Astrocyte (in vitro differentiated cells and primary cell): ENCODE data around the gene ERC1.

Source experiments
- EZH2 ChIP-seq: IDR thresholded peaks from 2 replicates; pipeline ENCODE4 v1.6.1; 2012; ENCODE audit warnings: mild to moderate bottlenecking, low read length, inconsistent platforms; ENCODE audit not compliant: insufficient read depth
- TF ChIP-seq, protein P1 (sequence below): IDR thresholded peaks from 2 replicates; pipeline ENCODE4 v1.5.1; 2011; ENCODE audit warnings: low read depth, mild to moderate bottlenecking, inconsistent platforms, low read length, moderate library complexity; ENCODE audit not compliant: insufficient read depth

DNA sequence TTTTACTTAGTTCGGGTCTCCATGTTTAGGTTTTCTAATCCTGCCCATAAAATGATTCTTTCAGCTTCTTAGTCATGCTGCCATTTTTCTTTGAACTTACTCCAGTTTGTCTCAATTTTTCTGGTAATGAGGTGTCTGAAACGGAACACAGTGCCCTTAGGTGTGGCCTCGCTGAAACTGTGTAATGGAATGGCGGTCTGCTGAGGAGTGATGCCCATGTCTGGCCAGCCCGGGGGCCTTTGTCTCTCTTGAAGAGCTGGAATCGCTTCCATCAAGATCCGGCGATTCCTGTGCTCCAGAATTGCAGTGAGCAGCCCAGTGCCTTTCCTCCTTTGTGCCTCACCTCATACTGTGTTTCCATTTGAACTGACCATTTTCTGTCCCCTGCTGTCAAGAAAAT is 490.9 kb downstream of the ERC1 start:
- TF ChIP-seq, protein P1, sequence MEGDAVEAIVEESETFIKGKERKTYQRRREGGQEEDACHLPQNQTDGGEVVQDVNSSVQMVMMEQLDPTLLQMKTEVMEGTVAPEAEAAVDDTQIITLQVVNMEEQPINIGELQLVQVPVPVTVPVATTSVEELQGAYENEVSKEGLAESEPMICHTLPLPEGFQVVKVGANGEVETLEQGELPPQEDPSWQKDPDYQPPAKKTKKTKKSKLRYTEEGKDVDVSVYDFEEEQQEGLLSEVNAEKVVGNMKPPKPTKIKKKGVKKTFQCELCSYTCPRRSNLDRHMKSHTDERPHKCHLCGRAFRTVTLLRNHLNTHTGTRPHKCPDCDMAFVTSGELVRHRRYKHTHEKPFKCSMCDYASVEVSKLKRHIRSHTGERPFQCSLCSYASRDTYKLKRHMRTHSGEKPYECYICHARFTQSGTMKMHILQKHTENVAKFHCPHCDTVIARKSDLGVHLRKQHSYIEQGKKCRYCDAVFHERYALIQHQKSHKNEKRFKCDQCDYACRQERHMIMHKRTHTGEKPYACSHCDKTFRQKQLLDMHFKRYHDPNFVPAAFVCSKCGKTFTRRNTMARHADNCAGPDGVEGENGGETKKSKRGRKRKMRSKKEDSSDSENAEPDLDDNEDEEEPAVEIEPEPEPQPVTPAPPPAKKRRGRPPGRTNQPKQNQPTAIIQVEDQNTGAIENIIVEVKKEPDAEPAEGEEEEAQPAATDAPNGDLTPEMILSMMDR, result no peak
- no peak for TF ChIP-seq EZH2
